Kidney (tissue), 14 donors: Measurements from ENCODE around the gene RAB11FIP3. TPM values are rescaled to one million over a fixed set of nuclear protein-coding genes. Genes with fewer than 3 reads are reported as not detected.

Experiments used
- DNase-seq, 5 donors: peaks; one replicate each; pipeline ENCODE4 v3.0.0-alpha.2; 2013 to 2020
- FAIRE-seq: peaks from 2 replicates; lab custom pipeline; 2012; peaks lifted over from hg19 to GRCh38; lab: Jason Lieb, UNC
- H3K27ac ChIP-seq, 2 donors: one replicate each; pipeline ENCODE4 v1.7.0; 2013; ENCODE audit warnings: low read depth in 2 of 2, low read length in 2 of 2, inconsistent platforms in 1 of 2
- H3K27me3 ChIP-seq: one replicate; pipeline ENCODE4 v1.7.1; 2013; ENCODE audit warnings: low read length, inconsistent platforms; ENCODE audit not compliant: control insufficient read depth, insufficient read depth
- H3K36me3 ChIP-seq, 3 donors: one replicate each; pipeline versions ENCODE4 v1.7.0 to v1.7.1; 2013; ENCODE audit warnings: low read length in 3 of 3, control low read depth in 1 of 3, inconsistent platforms in 1 of 3; ENCODE audit not compliant: insufficient read depth in 3 of 3, control insufficient read depth in 2 of 3
- H3K4me1 ChIP-seq, 3 donors: one replicate each; pipeline versions ENCODE4 v1.7.0 to v1.7.1; 2013; ENCODE audit warnings: low read length in 3 of 3, inconsistent platforms in 1 of 3, low read depth in 1 of 3; ENCODE audit not compliant: control insufficient read depth in 2 of 3, insufficient read depth in 2 of 3
- H3K4me3 ChIP-seq, 3 donors: one replicate each; pipeline versions ENCODE4 v1.7.0 to v1.8.1; 2013; ENCODE audit warnings: low read length in 3 of 3, control low read depth in 1 of 3, inconsistent platforms in 1 of 3
- H3K9ac ChIP-seq, 3 donors: one replicate each; pipeline versions ENCODE4 v1.7.0 to v1.7.1; 2013; ENCODE audit warnings: low read length in 3 of 3, control low read depth in 1 of 3, inconsistent platforms in 1 of 3
- H3K9me3 ChIP-seq, 3 donors: one replicate each; pipeline versions ENCODE4 v1.7.0 to v1.7.1; 2013; ENCODE audit warnings: low read length in 3 of 3, control low read depth in 1 of 3, inconsistent platforms in 1 of 3; ENCODE audit not compliant: control insufficient read depth in 2 of 3, insufficient read depth in 1 of 3
- CTCF ChIP-seq: IDR thresholded peaks from 3 replicates; pipeline ENCODE4 v1.5.1; 2012; ENCODE audit warnings: mild to moderate bottlenecking, moderate library complexity, borderline replicate concordance; ENCODE audit not compliant: insufficient read depth; ENCODE audit errors: extremely low read depth
- intact Hi-C: fragments of 100-400 bp; cut with DNase I; formaldehyde crosslinking; loops from one replicate; pipeline ENCODE4 v1.11.1; 2022
- polyA plus RNA-seq: library from polyadenylated mRNA; stranded (reverse); fragments of 350-450 nt; fragmentation: Illumina TruSeq; extraction: RNeasy Lipid Tissue Mini Kit (QIAGEN cat#74804); gene quantifications from one replicate; pipeline ENCODE4 v1.2.3, GENCODE V29; 2014; ENCODE audit warnings: low read depth, low replicate concordance; ENCODE audit not compliant: insufficient read depth
- total RNA-seq: library from RNA; stranded (reverse); fragmentation: NEBNext Ultra II Directional; extraction: Animal tissue kit (Norgen Biotek cat#: 25700); gene quantifications from one replicate; pipeline ENCODE4 v1.2.1, GENCODE V29; 2021
- donor health status: control.
- donor health status: control.
- donor health status: control.
- donor health status: control.
- donor health status: control.
- donor health status: DM: yes; HTN: yes; CAD: no.
- donor health status: Normal renal cell carcinoma (clear cell type).

The RAB11FIP3 gene
- total and polyA plus RNA-seq, 2 donors from 2014 or later: 84.9 to 162 TPM

- Histone ChIP-seq H3K27me3 (peaks cover 8% of the 10 kb centered on the region), H3K9ac (no peak overlapping the region), H3K4me1 (peaks cover 0 to 44% (median 3%) of the 10 kb centered on the region in 3 donors), H3K36me3 (no peaks in the 10 kb centered on the region), H3K9me3 (no peaks in the 10 kb centered on the region), H3K4me3 (no peak overlapping the region), H3K27ac (no peak overlapping the region)
- no peak for DNase-seq
- no peak for FAIRE-seq
- intact Hi-C loops: no loop called here
- no peak for TF ChIP-seq CTCF
These were observed 137.7 kb downstream of the RAB11FIP3 start for GRCh38 chr16:563072-563644.

GRCh38 chr16:564690-565418 lies 139.4 kb downstream of the RAB11FIP3 start:
- intact Hi-C loops: no loop called here
- H3K27me3 ChIP-seq: peaks cover 8% of the 10 kb centered on the region
- no peak overlapping the region for H3K4me3 ChIP-seq
- peak in 1 of 5 donors; percentile 78 for DNase-seq
- H3K9me3 ChIP-seq: no peaks in the 10 kb centered on the region
- peak overlapping the region; percentile 75 to 83 for H3K27ac ChIP-seq
- FAIRE-seq: no peak
- peaks cover 0 to 46% (median 0%) of the 10 kb centered on the region in 3 donors for H3K4me1 ChIP-seq
- TF ChIP-seq CTCF: no peak
- H3K36me3 ChIP-seq: no peaks in the 10 kb centered on the region
- no peak overlapping the region for H3K9ac ChIP-seq

- intact Hi-C loops: no loop called here
- no peak for TF ChIP-seq CTCF
- DNase-seq (peak; percentile 92 to 96 (median 94)), FAIRE-seq (no peak)
- H3K27ac ChIP-seq: peak overlapping the region; percentile 75 to 83
- no peak overlapping the region for H3K9ac ChIP-seq
- no peak overlapping the region for H3K4me3 ChIP-seq
- H3K9me3 ChIP-seq: no peaks in the 10 kb centered on the region
- H3K4me1 ChIP-seq: peaks cover 0 to 48% (median 0%) of the 10 kb centered on the region in 3 donors
- no peaks in the 10 kb centered on the region for H3K36me3 ChIP-seq
- H3K27me3 ChIP-seq: peaks cover 8% of the 10 kb centered on the region
These were observed 140.2 kb downstream of the RAB11FIP3 start for GRCh38 chr16:565419-566330.
